Retinal pigment epithelial cell (primary cell): ENCODE results near the gene TSPO.

Experiments
- DNase-seq: peaks from one replicate; pipeline ENCODE4 v3.0.0-alpha.2; 2010; ENCODE audit warnings: low read depth
- H3K4me3 ChIP-seq: 2 replicates; pipeline ENCODE4 v1.5.1; 2011; ENCODE audit warnings: mild to moderate bottlenecking, low read length, control low read depth, moderate library complexity
- TF ChIP-seq, protein P1 (sequence below): conservative IDR thresholded peaks from 2 replicates; pipeline ENCODE4 v1.5.1; 2011; ENCODE audit warnings: low read depth, low read length, control low read depth, inconsistent platforms

TSPO gene

GRCh38 chr22:43155789-43156188 is 4.4 kb downstream of the TSPO start:
- TF ChIP-seq, protein P1, sequence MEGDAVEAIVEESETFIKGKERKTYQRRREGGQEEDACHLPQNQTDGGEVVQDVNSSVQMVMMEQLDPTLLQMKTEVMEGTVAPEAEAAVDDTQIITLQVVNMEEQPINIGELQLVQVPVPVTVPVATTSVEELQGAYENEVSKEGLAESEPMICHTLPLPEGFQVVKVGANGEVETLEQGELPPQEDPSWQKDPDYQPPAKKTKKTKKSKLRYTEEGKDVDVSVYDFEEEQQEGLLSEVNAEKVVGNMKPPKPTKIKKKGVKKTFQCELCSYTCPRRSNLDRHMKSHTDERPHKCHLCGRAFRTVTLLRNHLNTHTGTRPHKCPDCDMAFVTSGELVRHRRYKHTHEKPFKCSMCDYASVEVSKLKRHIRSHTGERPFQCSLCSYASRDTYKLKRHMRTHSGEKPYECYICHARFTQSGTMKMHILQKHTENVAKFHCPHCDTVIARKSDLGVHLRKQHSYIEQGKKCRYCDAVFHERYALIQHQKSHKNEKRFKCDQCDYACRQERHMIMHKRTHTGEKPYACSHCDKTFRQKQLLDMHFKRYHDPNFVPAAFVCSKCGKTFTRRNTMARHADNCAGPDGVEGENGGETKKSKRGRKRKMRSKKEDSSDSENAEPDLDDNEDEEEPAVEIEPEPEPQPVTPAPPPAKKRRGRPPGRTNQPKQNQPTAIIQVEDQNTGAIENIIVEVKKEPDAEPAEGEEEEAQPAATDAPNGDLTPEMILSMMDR, result no peak
- DNase-seq, result no peak
- H3K4me3 ChIP-seq, result no peak overlapping the region

GRCh38 chr22:43156413-43156812 is 5.1 kb downstream of the TSPO start:
- no peak overlapping the region for H3K4me3 ChIP-seq
- TF ChIP-seq, protein P1, result no peak
- DNase-seq, result no peak

DNA sequence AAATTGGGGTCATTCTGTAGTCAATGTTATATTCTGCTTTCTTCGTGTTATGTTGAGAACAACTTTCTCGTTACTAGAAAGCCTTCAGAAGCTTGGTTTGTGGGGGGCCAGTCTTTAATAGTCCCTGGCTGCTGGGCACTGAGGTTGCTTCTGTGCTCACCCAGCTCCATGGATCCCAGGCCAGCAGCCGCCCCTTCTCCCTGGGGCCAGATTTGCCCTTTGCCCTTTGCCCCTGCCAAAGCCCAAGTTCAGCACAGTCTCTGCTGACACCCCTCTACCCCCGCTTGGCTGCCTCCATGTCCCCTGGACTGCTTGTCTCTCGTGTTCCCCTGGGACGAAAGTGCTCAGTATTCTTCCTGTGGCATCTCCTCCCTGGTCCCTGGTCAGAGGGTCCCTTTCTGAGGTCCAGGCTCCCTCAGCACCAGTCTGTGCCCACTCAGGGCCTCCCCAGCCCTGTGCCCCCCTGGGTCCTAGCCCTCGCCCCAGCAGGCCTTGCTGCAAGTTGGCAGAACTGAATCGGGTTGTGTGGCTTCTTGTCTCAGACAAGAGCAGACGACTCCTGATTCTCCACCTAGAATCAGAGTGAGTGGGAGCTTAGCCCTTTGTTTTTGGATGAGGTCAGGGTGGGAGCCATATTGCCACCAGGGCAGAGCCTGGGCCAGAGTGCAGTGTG is 6.7 kb downstream of the TSPO start:
- TF ChIP-seq, protein P1, result no peak

GRCh38 chr22:43158778-43159483 is 7.6 kb downstream of the TSPO start:
- TF ChIP-seq, protein P1, result no peak
- DNase-seq, result no peak
- no peak overlapping the region for H3K4me3 ChIP-seq

More for the DNA sequence above, 6.7 kb downstream of the TSPO start:
- no peak for DNase-seq
- H3K4me3 ChIP-seq, result no peak overlapping the region

GRCh38 chr22:43159484-43160178 is 8.3 kb downstream of the TSPO start:
- TF ChIP-seq, protein P1, result peak; percentile 63
- H3K4me3 ChIP-seq, result no peak overlapping the region
- no peak for DNase-seq

GRCh38 chr22:43160497-43161126 is 9.3 kb downstream of the TSPO start:
- TF ChIP-seq, protein P1, result no peak
- no peak for DNase-seq
- no peak overlapping the region for H3K4me3 ChIP-seq
